IPS DF 6.9 (cell line): ENCODE measurements around the gene TNRC18.
"Not testable (repeated sequence)": the region's sequence is repeated elsewhere in the genome, so short reads cannot be mapped to it uniquely, and the experiment has no call there.

Experiments
- DNase-seq: peaks from one replicate; pipeline ENCODE4 v3.0.0-alpha.2; 2013; ENCODE audit warnings: low read depth, low spot score
- H3K27ac ChIP-seq: one replicate; pipeline ENCODE4 v1.5.1; 2013; ENCODE audit warnings: low read length, control low read depth
- H3K27me3 ChIP-seq: 2 replicates; pipeline ENCODE4 v1.6.1; 2013; ENCODE audit warnings: mild to moderate bottlenecking, low read length; ENCODE audit not compliant: control insufficient read depth, insufficient read depth
- H3K36me3 ChIP-seq: 2 replicates; pipeline ENCODE4 v1.6.1; 2013; ENCODE audit warnings: low read length; ENCODE audit not compliant: control insufficient read depth, insufficient read depth
- H3K4me1 ChIP-seq: 2 replicates; pipeline ENCODE4 v1.6.1; 2013; ENCODE audit warnings: low read length; ENCODE audit not compliant: control insufficient read depth, insufficient read depth
- H3K4me3 ChIP-seq: 2 replicates; pipeline ENCODE4 v1.5.1; 2013; ENCODE audit warnings: mild to moderate bottlenecking, low read length
- H3K9me3 ChIP-seq: 2 replicates; pipeline ENCODE4 v1.6.1; 2013; ENCODE audit warnings: low read length, inconsistent platforms; ENCODE audit not compliant: control insufficient read depth, insufficient read depth
- WGBS: extraction: QIAGEN DNeasy Blood & Tissue Kit; methylation state at CpG from one replicate; pipeline ENCODE4 v1.1.7; 2013; ENCODE audit warnings: mixed read lengths, missing lambda C conversion rate; ENCODE audit not compliant: insufficient read length, insufficient coverage; 5-methylcytosine and 5-hydroxymethylcytosine counted together

Gene TNRC18

DNA sequence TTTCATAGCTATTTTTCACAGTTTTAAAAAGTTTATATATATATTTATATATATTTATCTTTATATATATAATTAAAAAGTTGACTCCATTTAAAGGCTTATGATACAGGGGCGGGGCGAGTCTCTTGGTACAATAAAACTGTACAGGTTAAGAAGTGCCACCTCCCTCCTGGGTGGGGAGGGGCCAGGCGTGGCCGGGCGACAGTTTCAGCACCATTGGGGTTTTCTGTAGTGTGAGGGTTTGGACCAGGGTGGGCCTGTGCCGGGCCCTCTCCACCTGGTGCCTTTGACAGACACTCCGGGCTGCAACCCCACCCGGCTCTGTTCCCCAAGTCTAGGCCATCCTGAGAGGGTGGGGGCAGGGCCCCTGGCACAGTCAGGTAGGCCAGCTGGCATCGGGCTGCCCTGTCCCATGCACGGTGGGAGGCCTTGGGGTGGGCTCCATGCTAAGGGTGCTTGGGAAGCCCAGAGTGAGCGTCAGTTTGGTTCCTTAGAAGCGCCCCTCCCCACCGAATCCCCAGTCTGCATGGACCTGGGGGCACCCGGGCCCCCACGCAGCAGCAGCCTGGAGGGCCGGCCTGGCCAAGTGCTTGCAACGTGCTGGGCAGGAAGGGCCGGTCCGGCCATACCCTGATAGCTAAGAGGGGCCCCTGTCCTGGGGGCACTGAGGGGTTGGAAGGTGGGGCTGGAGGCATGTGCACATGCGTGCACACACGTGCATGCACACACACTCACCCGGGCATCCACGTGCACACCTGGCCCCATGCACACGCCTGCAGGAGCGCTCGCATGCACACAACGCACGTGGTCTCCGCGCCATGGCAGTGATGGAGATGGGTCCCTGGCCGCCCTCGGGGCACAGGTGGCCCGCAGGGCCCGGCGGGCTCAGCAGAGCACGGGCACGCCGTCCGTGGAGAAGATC lies 116.2 kb downstream of the TNRC18 start:
- H3K4me3 ChIP-seq, DNase-seq, H3K27me3 ChIP-seq, H3K4me1 ChIP-seq, H3K36me3 ChIP-seq, H3K9me3 ChIP-seq, H3K27ac ChIP-seq: not testable (repeated sequence)
- WGBS = no CpG with 5 or more reads among the region's 39 CpGs

DNA sequence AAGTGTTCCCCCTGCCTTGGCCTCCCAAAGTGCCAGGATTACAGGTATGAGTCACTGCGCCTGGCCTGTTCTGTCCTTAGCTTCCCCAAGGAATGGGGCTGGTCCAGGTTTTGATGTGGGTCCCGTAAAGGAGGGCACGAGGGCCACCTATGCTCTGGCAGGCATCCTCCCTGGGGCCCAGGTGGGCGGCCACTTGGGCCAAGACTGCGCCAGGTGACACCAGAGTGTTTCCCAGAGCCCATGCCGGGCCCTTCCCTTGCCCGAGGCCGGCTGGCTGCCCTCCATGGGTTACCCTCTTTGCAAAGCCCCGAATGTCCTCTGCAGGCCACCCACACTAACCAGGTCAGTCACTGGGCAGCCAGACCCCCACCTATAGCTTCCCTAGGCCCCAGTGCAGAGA lies 118.6 kb downstream of the TNRC18 start:
- not testable (repeated sequence) for H3K9me3 ChIP-seq, DNase-seq, H3K27me3 ChIP-seq, H3K27ac ChIP-seq, H3K36me3 ChIP-seq, H3K4me1 ChIP-seq, H3K4me3 ChIP-seq
- no CpG with 5 or more reads among the region's 9 CpGs for WGBS

GRCh38 chr7:5303591-5304505 lies 119.8 kb downstream of the TNRC18 start:
- Histone ChIP-seq H3K27ac (no peak overlapping the region), H3K4me3 (no peak overlapping the region), H3K27me3 (no peaks in the 10 kb centered on the region), H3K4me1 (no peaks in the 10 kb centered on the region), H3K36me3 (no peaks in the 10 kb centered on the region), H3K9me3 (no peaks in the 10 kb centered on the region)
- no CpG with 5 or more reads among the region's 35 CpGs for WGBS
- DNase-seq = no peak

DNA sequence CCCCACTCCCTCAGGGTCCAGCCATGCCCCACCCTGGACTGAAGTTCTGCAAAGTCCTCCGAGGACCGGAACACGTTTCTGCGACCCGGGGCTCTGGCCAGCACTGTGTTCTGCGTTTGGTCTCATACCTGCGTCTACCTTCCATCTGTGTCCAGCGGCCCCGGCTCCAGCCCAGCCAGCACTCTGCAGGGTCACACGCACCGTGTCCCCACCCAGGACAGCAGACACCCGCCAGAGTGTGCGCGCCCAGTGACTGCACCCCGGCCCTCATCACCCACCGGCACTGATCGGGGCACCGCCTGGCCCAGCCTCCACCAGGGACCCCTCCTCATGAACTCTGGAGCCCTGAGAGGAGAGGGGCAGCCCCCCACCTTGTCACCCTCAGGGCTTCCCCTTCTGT lies 120.6 kb downstream of the TNRC18 start:
- H3K9me3 ChIP-seq = no peaks in the 10 kb centered on the region
- WGBS = no CpG with 5 or more reads among the region's 18 CpGs
- no peak for DNase-seq
- H3K4me3 ChIP-seq = no peak overlapping the region
- no peaks in the 10 kb centered on the region for H3K36me3 ChIP-seq
- H3K4me1 ChIP-seq = no peaks in the 10 kb centered on the region
- no peak overlapping the region for H3K27ac ChIP-seq
- no peaks in the 10 kb centered on the region for H3K27me3 ChIP-seq

DNA sequence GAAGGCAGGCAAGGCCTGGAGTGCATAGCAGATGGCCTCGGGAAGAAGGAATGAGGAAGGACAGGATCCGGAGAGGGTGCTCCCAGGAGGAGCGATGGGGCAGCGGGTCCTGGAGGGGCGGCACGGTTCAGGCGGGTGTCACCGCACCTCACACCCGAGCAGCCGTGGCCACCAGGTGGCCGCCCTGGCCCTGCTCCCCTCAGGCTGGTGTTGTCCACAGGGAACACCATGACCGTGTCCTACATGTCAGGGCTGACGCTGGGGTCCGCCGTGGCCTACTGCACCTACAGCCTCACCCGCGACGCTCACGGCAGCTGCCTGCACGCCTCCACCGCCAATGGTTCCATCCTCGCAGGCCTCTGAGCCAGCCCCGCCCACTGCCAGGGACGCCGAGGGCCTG lies 121.1 kb downstream of the TNRC18 start:
- H3K4me1 ChIP-seq = no peaks in the 10 kb centered on the region
- no peaks in the 10 kb centered on the region for H3K36me3 ChIP-seq
- H3K9me3 ChIP-seq = no peaks in the 10 kb centered on the region
- no CpG with 5 or more reads among the region's 25 CpGs for WGBS
- no peak overlapping the region for H3K4me3 ChIP-seq
- H3K27ac ChIP-seq = no peak overlapping the region
- H3K27me3 ChIP-seq = no peaks in the 10 kb centered on the region
- no peak for DNase-seq

GRCh38 chr7:5300366-5300765 lies 123.3 kb downstream of the TNRC18 start:
- Histone ChIP-seq H3K4me1 (peaks cover 5% of the 10 kb centered on the region; the same call in 1 of the 2 replicates), H3K27me3 (no peaks in the 10 kb centered on the region), H3K9me3 (no peaks in the 10 kb centered on the region), H3K27ac (no peak overlapping the region), H3K36me3 (no peaks in the 10 kb centered on the region), H3K4me3 (no peak overlapping the region; the same call in 1 of the 2 replicates)
- WGBS = no CpG with 5 or more reads among the region's 24 CpGs
- no peak for DNase-seq

GRCh38 chr7:5296611-5297226 lies 126.9 kb downstream of the TNRC18 start:
- H3K4me3 ChIP-seq = peak overlapping the region; percentile 10; the same call in 1 of the 2 replicates
- H3K4me1 ChIP-seq = peaks cover 5% of the 10 kb centered on the region; the same call in 1 of the 2 replicates
- H3K27me3 ChIP-seq = no peaks in the 10 kb centered on the region
- no CpG with 5 or more reads among the region's 48 CpGs for WGBS
- no peak for DNase-seq
- no peaks in the 10 kb centered on the region for H3K36me3 ChIP-seq
- no peaks in the 10 kb centered on the region for H3K9me3 ChIP-seq
- no peak overlapping the region for H3K27ac ChIP-seq

DNA sequence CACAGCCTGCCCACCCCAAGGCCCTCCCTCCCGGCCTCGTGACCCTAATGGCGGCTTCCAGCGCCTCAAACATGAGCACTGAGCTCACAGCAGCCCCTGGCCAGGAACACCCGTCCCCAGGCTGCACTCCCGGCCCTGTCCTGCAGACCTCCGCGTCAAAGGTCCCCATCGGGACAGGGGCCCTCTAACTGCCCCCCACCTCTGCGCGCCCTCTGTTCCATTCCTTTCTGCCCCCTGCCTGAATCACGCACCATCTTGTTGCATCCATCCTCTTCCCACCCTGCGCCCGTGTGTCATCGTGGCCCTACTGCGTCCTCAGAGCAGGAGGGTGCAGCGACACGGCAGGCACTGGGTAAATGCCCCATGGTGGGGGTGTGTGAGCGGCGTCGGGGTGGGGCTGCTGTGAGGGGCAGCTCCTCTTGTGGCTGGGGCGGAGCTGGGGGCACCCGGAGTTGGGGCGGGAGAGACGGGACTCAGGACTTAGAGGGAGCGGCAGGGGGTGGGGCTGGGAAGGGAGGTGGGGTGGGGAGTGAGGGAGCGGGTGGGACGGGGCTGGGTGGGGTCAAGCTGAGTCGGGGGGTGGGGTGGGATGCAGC lies 127.5 kb downstream of the TNRC18 start:
- no peak for DNase-seq
- WGBS = no CpG with 5 or more reads among the region's 29 CpGs
- Histone ChIP-seq H3K4me1 (peaks cover 5% of the 10 kb centered on the region; the same call in 1 of the 2 replicates), H3K36me3 (no peaks in the 10 kb centered on the region), H3K9me3 (no peaks in the 10 kb centered on the region), H3K27ac (no peak overlapping the region), H3K4me3 (peak overlapping the region; percentile 36; the same call in 1 of the 2 replicates), H3K27me3 (no peaks in the 10 kb centered on the region)

- H3K27ac ChIP-seq = no peak overlapping the region
- peak overlapping the region; percentile 36; the same call in 1 of the 2 replicates for H3K4me3 ChIP-seq
- H3K9me3 ChIP-seq = no peaks in the 10 kb centered on the region
- peaks cover 5% of the 10 kb centered on the region; the same call in 1 of the 2 replicates for H3K4me1 ChIP-seq
- no peaks in the 10 kb centered on the region for H3K36me3 ChIP-seq
- no CpG with 5 or more reads among the region's 33 CpGs for WGBS
- no peaks in the 10 kb centered on the region for H3K27me3 ChIP-seq
- DNase-seq = no peak
Observed at GRCh38 chr7:5295039-5296014, 128.3 kb downstream of the TNRC18 start.
